ENCODE data around the gene GPR61. TPM values are rescaled to one million over a fixed set of nuclear protein-coding genes. Genes with fewer than 3 reads are reported as not detected.
A peak's percentile ranks its signal among the peaks of the same experiment; 100 is the strongest.

The GPR61 gene
- polyA plus RNA-seq, 1 donor (not counting 4 experiments of a cell fraction or from before 2014, with no cell fraction given): not detected

DNA sequence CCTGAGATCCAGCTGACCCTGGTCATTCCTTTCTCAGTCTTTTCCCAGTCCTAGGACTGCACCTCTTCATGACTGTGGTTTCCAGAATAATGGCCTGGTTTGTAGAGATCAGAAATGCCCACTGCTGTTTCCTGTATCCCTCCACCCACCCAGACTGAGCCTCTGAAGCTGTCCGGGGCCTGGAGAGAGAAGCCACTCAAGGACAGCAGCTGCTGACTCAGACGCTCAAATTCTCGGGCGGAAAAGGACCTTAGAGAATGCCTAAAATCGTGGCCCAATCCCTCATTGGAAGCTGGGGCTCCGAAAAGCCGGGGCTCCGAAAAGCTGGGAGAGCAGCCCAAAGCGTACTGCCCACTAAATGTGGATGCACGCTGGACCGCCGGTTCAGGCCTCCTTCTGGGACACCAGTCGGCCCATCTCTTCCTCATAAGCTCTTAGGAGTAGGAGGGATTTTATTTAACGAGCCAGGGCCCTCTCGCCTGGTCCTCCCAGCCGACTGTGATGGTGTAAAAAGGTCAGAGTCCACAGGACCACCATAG lies 7.8 kb upstream of the GPR61 start:
- DNase-seq (ENCODE audit: low read depth, low spot score) (no peak), FAIRE-seq (no peak)
- H3K4me3 ChIP-seq (ENCODE audit: control insufficient read depth in 2 of 3, extremely low read depth in 1 of 3, insufficient read depth in 2 of 3, low read depth in 1 of 3, low read length in 3 of 3): no peak overlapping the region
- no peaks in the 10 kb centered on the region for H3K9me1 ChIP-seq (ENCODE audit: control insufficient read depth, extremely low read depth, insufficient read depth, low read length)
- H2AFZ ChIP-seq (ENCODE audit: control insufficient read depth, low read length): no peak overlapping the region
- H4K20me1 ChIP-seq (ENCODE audit: control insufficient read depth, extremely low read depth, insufficient read depth, low read length): no peaks in the 10 kb centered on the region
- dilution Hi-C loops (cut with MboI; ENCODE audit: extremely low pct_ligation_motif_present, low sequenced_read_pairs): no loop called here
- H3K9me3 ChIP-seq (ENCODE audit: control insufficient read depth, low read depth, low read length): no peaks in the 10 kb centered on the region
- peaks cover 6% of the 10 kb centered on the region for H3K4me1 ChIP-seq (ENCODE audit: control insufficient read depth, extremely low read depth, insufficient read depth, low read length)
- no peaks in the 10 kb centered on the region for H3K36me3 ChIP-seq (ENCODE audit: control insufficient read depth in 2 of 2, extremely low read depth in 1 of 2, insufficient read depth in 2 of 2, low read length in 2 of 2)
- H3K79me2 ChIP-seq (ENCODE audit: control insufficient read depth, insufficient read depth, low read length): no peaks in the 10 kb centered on the region
- no peak overlapping the region for H3K27ac ChIP-seq (ENCODE audit: control insufficient read depth, insufficient read depth, low read length)
- H3K27me3 ChIP-seq (ENCODE audit: control insufficient read depth, extremely low read depth, insufficient read depth, low read length): no peaks in the 10 kb centered on the region
- TF ChIP-seq, protein P1, sequence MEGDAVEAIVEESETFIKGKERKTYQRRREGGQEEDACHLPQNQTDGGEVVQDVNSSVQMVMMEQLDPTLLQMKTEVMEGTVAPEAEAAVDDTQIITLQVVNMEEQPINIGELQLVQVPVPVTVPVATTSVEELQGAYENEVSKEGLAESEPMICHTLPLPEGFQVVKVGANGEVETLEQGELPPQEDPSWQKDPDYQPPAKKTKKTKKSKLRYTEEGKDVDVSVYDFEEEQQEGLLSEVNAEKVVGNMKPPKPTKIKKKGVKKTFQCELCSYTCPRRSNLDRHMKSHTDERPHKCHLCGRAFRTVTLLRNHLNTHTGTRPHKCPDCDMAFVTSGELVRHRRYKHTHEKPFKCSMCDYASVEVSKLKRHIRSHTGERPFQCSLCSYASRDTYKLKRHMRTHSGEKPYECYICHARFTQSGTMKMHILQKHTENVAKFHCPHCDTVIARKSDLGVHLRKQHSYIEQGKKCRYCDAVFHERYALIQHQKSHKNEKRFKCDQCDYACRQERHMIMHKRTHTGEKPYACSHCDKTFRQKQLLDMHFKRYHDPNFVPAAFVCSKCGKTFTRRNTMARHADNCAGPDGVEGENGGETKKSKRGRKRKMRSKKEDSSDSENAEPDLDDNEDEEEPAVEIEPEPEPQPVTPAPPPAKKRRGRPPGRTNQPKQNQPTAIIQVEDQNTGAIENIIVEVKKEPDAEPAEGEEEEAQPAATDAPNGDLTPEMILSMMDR (optimal IDR thresholded peaks at IDR 0.05 in 1 of 3, IDR thresholded peaks at IDR 0.05 in 1 of 3, conservative IDR thresholded peaks at IDR 0.05 in 1 of 3; ENCODE audit: extremely low read depth in 1 of 3, insufficient read depth in 2 of 3, low read length in 3 of 3): no peak
- no peak for TF ChIP-seq EZH2 (IDR thresholded peaks at IDR 0.05; ENCODE audit: low read length)
- no peak overlapping the region for H3K4me2 ChIP-seq (ENCODE audit: control insufficient read depth, extremely low read depth, insufficient read depth, low read depth, low read length)
- H3K9ac ChIP-seq (ENCODE audit: control insufficient read depth, extremely low read depth, insufficient read depth, low read length): no peak overlapping the region

DNA sequence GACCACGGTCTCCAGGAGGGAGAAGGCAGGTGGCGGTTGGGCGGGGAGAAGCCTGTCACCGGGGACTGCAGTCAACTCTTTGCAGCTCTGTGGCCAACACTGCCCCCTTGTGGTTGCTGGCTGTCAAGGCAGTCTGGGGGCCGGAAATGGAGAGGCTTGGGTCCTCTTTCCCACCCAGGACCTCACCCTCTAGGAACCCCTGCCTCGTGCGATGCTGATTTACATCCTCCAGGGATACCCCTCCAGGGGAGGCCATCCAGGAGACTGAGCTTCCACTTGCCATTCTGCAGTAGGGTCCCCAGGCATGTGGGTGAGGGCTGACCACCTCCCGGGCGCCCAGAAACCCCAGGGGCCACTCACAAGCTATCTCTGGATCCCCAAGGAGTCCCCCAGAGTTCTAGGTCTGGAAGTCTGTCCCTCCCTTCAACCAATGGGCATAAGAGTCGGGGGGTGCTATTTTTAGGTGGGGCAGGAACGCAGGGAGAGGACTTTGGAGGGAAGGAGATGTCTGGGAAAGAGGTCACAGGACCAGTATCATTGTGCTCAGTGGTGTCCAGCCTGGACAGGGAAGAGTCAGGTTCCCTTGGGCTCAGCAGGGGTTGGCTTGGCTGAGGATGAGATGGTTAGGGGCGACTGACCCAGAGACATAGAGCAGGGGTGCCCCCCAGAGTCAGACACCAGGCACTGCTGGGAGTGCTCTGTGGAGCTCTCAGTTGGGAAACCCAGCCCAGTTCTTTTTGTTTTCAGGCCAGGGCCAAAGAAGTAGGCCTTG lies 7.1 kb upstream of the GPR61 start:
- FAIRE-seq (peak; percentile 72), DNase-seq (ENCODE audit: low read depth, low spot score) (peak; percentile 40)
- Histone ChIP-seq H3K4me3 (ENCODE audit: control insufficient read depth in 2 of 3, extremely low read depth in 1 of 3, insufficient read depth in 2 of 3, low read depth in 1 of 3, low read length in 3 of 3) (no peak overlapping the region), H3K27ac (ENCODE audit: control insufficient read depth, insufficient read depth, low read length) (no peak overlapping the region), H3K4me2 (ENCODE audit: control insufficient read depth, extremely low read depth, insufficient read depth, low read depth, low read length) (peak overlapping the region; percentile 44), H3K4me1 (ENCODE audit: control insufficient read depth, extremely low read depth, insufficient read depth, low read length) (peaks cover 6% of the 10 kb centered on the region), H3K36me3 (ENCODE audit: control insufficient read depth in 2 of 2, extremely low read depth in 1 of 2, insufficient read depth in 2 of 2, low read length in 2 of 2) (no peaks in the 10 kb centered on the region), H3K9ac (ENCODE audit: control insufficient read depth, extremely low read depth, insufficient read depth, low read length) (no peak overlapping the region), H3K9me1 (ENCODE audit: control insufficient read depth, extremely low read depth, insufficient read depth, low read length) (no peaks in the 10 kb centered on the region), H3K9me3 (ENCODE audit: control insufficient read depth, low read depth, low read length) (no peaks in the 10 kb centered on the region), H3K27me3 (ENCODE audit: control insufficient read depth, extremely low read depth, insufficient read depth, low read length) (no peaks in the 10 kb centered on the region), H2AFZ (ENCODE audit: control insufficient read depth, low read length) (peak overlapping the region; percentile 62), H3K79me2 (ENCODE audit: control insufficient read depth, insufficient read depth, low read length) (no peaks in the 10 kb centered on the region), H4K20me1 (ENCODE audit: control insufficient read depth, extremely low read depth, insufficient read depth, low read length) (no peaks in the 10 kb centered on the region)
- dilution Hi-C loops (cut with MboI; ENCODE audit: extremely low pct_ligation_motif_present, low sequenced_read_pairs): no loop called here
- TF ChIP-seq, protein P1 (optimal IDR thresholded peaks at IDR 0.05 in 1 of 3, IDR thresholded peaks at IDR 0.05 in 1 of 3, conservative IDR thresholded peaks at IDR 0.05 in 1 of 3; ENCODE audit: extremely low read depth in 1 of 3, insufficient read depth in 2 of 3, low read length in 3 of 3): peak; percentile 95 to 97 (median 96)
- TF ChIP-seq EZH2 (IDR thresholded peaks at IDR 0.05; ENCODE audit: low read length): no peak

All from keratinocyte (primary cell).